Neuronal stem cell (in vitro differentiated cells): Measurements from ENCODE around the gene RIMS4.

ENCODE experiments used
- DNase-seq: peaks from one replicate; pipeline ENCODE4 v3.0.0-alpha.2; 2013; ENCODE audit warnings: low spot score
- H2AFZ ChIP-seq: one replicate; pipeline ENCODE4 v1.6.1; 2013; ENCODE audit warnings: mild to moderate bottlenecking, low read length, inconsistent platforms
- H2AK5ac ChIP-seq: 2 replicates; pipeline ENCODE4 v1.6.1; 2013; ENCODE audit warnings: low read depth, mild to moderate bottlenecking, inconsistent platforms, low read length, moderate library complexity, mixed read lengths
- H2BK120ac ChIP-seq: 2 replicates; pipeline ENCODE4 v1.6.1; 2013; ENCODE audit warnings: low read depth, mild to moderate bottlenecking, inconsistent platforms, low read length, moderate library complexity, mixed read lengths
- H2BK12ac ChIP-seq: one replicate; pipeline ENCODE4 v1.6.1; 2013; ENCODE audit warnings: low read length, inconsistent platforms
- H2BK15ac ChIP-seq: 2 replicates; pipeline ENCODE4 v1.6.1; 2013; ENCODE audit warnings: mild to moderate bottlenecking, low read length, inconsistent platforms, mixed read lengths
- H2BK5ac ChIP-seq: one replicate; pipeline ENCODE4 v1.6.1; 2013; ENCODE audit warnings: inconsistent platforms, mild to moderate bottlenecking, low read length, moderate library complexity
- H3K14ac ChIP-seq: one replicate; pipeline ENCODE4 v1.6.1; 2013; ENCODE audit warnings: low read length, inconsistent platforms
- H3K18ac ChIP-seq: 2 replicates; pipeline ENCODE4 v1.6.1; 2013; ENCODE audit warnings: low read length, inconsistent platforms
- H3K23ac ChIP-seq: 2 replicates; pipeline ENCODE4 v1.6.1; 2013; ENCODE audit warnings: low read depth, mild to moderate bottlenecking, mixed read lengths, low read length, inconsistent platforms; ENCODE audit not compliant: poor library complexity
- H3K27ac ChIP-seq: replicated peaks from 3 replicates; pipeline ENCODE4 v1.5.1; 2013; ENCODE audit warnings: low read length, inconsistent platforms
- H3K27me3 ChIP-seq, 3 experiments: 2 replicates each; pipeline ENCODE4 v1.6.1; 2013; ENCODE audit warnings: low read length in 3 of 3, mild to moderate bottlenecking in 2 of 3, inconsistent platforms in 1 of 3, low read depth in 1 of 3, mixed read lengths in 1 of 3, moderate library complexity in 1 of 3; ENCODE audit not compliant: control insufficient read depth in 3 of 3, insufficient read depth in 3 of 3
- H3K36me3 ChIP-seq, 2 donors: replicated peaks in 1 of 2; 2 replicates each; pipeline ENCODE4 v1.6.1; 2013; ENCODE audit warnings: low read length in 2 of 2; ENCODE audit not compliant: control insufficient read depth in 2 of 2, insufficient read depth in 2 of 2
- H3K4ac ChIP-seq: 2 replicates; pipeline ENCODE4 v1.6.1; 2013; ENCODE audit warnings: inconsistent platforms, mild to moderate bottlenecking, low read length, moderate library complexity
- H3K4me1 ChIP-seq, 2 donors: 1 replicate in 1 of 2; 2 replicates in 1 of 2; pipeline ENCODE4 v1.6.1; 2013; ENCODE audit warnings: low read length in 2 of 2, low read depth in 1 of 2; ENCODE audit not compliant: control insufficient read depth in 2 of 2, insufficient read depth in 1 of 2
- H3K4me2 ChIP-seq: one replicate; pipeline ENCODE4 v1.6.1; 2013; ENCODE audit warnings: mild to moderate bottlenecking, low read length, inconsistent platforms; ENCODE audit not compliant: insufficient read depth, poor library complexity, severe bottlenecking
- H3K4me3 ChIP-seq, 2 donors: 2 replicates each; pipeline ENCODE4 v1.5.1; 2013; ENCODE audit warnings: low read length in 2 of 2, mild to moderate bottlenecking in 2 of 2, inconsistent platforms in 1 of 2, moderate library complexity in 1 of 2
- H3K79me1 ChIP-seq: one replicate; pipeline ENCODE4 v1.6.1; 2013; ENCODE audit warnings: low read depth, mild to moderate bottlenecking, inconsistent platforms, low read length, moderate library complexity
- H3K9ac ChIP-seq: one replicate; pipeline ENCODE4 v1.6.1; 2013; ENCODE audit warnings: mild to moderate bottlenecking, low read depth, low read length, inconsistent platforms; ENCODE audit not compliant: poor library complexity
- H3K9me3 ChIP-seq, 2 donors: replicated peaks in 1 of 2; 2 replicates each; pipeline versions ENCODE3 to v1.6.1; 2013; ENCODE audit warnings: low read length in 2 of 2, mild to moderate bottlenecking in 2 of 2, inconsistent platforms in 1 of 2, low read depth in 1 of 2, mixed read lengths in 1 of 2, moderate library complexity in 1 of 2; ENCODE audit not compliant: control insufficient read depth in 2 of 2, insufficient read depth in 1 of 2
- H4K8ac ChIP-seq: one replicate; pipeline ENCODE4 v1.6.1; 2013; ENCODE audit warnings: low read depth, mild to moderate bottlenecking, inconsistent platforms, low read length, moderate library complexity
- H4K91ac ChIP-seq: one replicate; pipeline ENCODE4 v1.6.1; 2013; ENCODE audit warnings: low read length, low read depth, mild to moderate bottlenecking, inconsistent platforms; ENCODE audit not compliant: poor library complexity
- WGBS, 2 donors: extraction: QIAGEN DNeasy Blood & Tissue Kit; methylation state at CpG; one replicate each; pipeline ENCODE4 v1.1.7; 2013; ENCODE audit warnings: missing lambda C conversion rate in 2 of 2, mixed read lengths in 1 of 2; ENCODE audit not compliant: insufficient read length in 2 of 2, insufficient replicate concordance in 1 of 2; ENCODE audit errors: extremely low coverage in 2 of 2; 5-methylcytosine and 5-hydroxymethylcytosine counted together

Gene RIMS4

GRCh38 chr20:44709380-44709779 lies 101.0 kb downstream of the RIMS4 start:
- no peak overlapping the region for H3K4me3 ChIP-seq
- no peaks in the 10 kb centered on the region for H3K9me3 ChIP-seq
- no peaks in the 10 kb centered on the region for H3K27me3 ChIP-seq
- no peak overlapping the region for H2BK12ac ChIP-seq
- no peak overlapping the region for H2BK120ac ChIP-seq
- DNase-seq = no peak
- no peak overlapping the region for H3K4ac ChIP-seq
- H3K9ac ChIP-seq = no peak overlapping the region
- peaks cover 5 to 10% of the 10 kb centered on the region in 2 donors for H3K4me1 ChIP-seq
- H2AK5ac ChIP-seq = no peak overlapping the region
- H3K36me3 ChIP-seq = no peaks in the 10 kb centered on the region
- H2AFZ ChIP-seq = no peak overlapping the region
- H4K91ac ChIP-seq = no peak overlapping the region
- no peak overlapping the region for H3K14ac ChIP-seq
- H3K79me1 ChIP-seq = no peaks in the 10 kb centered on the region
- H2BK15ac ChIP-seq = no peak overlapping the region
- no peak overlapping the region for H4K8ac ChIP-seq
- H3K27ac ChIP-seq = no peak overlapping the region
- H3K18ac ChIP-seq = no peak overlapping the region
- no peak overlapping the region for H3K4me2 ChIP-seq
- peak overlapping the region; percentile 29 for H3K23ac ChIP-seq
- no CpG with 5 or more reads among the region's 11 CpGs for WGBS, 2 donors
- peak overlapping the region; percentile 50 for H2BK5ac ChIP-seq

- H2BK120ac ChIP-seq = no peak overlapping the region
- H3K23ac ChIP-seq = no peak overlapping the region
- H2AK5ac ChIP-seq = no peak overlapping the region
- H3K4me3 ChIP-seq = no peak overlapping the region
- H4K8ac ChIP-seq = no peak overlapping the region
- no peak overlapping the region for H2BK15ac ChIP-seq
- no peak overlapping the region for H2BK12ac ChIP-seq
- H2AFZ ChIP-seq = peak overlapping the region; percentile 79
- peaks cover 5 to 10% of the 10 kb centered on the region in 2 donors for H3K4me1 ChIP-seq
- no peaks in the 10 kb centered on the region for H3K9me3 ChIP-seq
- H4K91ac ChIP-seq = no peak overlapping the region
- DNase-seq = no peak
- no peaks in the 10 kb centered on the region for H3K79me1 ChIP-seq
- no peaks in the 10 kb centered on the region for H3K36me3 ChIP-seq
- no peak overlapping the region for H2BK5ac ChIP-seq
- H3K27me3 ChIP-seq = no peaks in the 10 kb centered on the region
- WGBS, 2 donors = no CpG with 5 or more reads among the region's 5 CpGs
- no peak overlapping the region for H3K18ac ChIP-seq
- no peak overlapping the region for H3K9ac ChIP-seq
- H3K4me2 ChIP-seq = no peak overlapping the region
- H3K14ac ChIP-seq = no peak overlapping the region
- no peak overlapping the region for H3K4ac ChIP-seq
- no peak overlapping the region for H3K27ac ChIP-seq
Measured at GRCh38 chr20:44707018-44707579, 103.2 kb downstream of the RIMS4 start.

DNA sequence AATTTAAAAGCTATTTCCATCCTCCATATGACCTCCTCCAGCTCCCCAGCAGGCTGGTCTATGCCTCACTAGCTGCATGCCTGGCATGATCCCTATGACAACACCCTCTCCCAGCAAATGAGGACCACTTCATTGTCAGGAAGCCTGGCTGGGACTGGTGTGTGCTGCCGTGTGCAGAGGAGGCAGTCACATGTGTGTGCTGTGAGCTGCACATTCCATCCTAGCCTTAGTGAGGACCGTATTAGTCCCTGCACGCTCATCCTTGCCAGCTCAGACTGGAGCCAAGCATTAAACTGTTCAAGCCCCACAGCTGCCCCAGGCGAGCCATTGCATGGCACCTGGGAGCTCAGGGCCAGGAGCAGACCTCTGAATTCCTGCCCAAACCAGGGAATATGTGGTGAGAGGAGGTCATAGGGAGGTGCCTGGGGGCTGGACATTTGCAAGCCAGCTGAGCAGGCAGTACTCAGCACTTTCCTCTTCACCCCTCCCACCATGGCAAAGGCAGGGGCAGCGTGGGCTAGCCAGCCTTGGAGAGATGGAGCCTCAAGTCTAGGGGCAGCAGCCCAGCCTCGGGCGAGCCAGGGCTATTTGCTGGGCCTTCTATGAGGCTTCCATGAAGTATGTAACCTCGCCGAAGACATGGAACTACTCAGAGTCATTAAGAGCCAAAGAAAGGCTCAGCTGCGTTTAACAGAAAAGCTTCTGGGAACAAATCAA lies 103.9 kb downstream of the RIMS4 start:
- no peak overlapping the region for H3K9ac ChIP-seq
- H4K8ac ChIP-seq = no peak overlapping the region
- peak overlapping the region; percentile 83 for H2AK5ac ChIP-seq
- DNase-seq = no peak
- no peaks in the 10 kb centered on the region for H3K9me3 ChIP-seq
- H2BK5ac ChIP-seq = no peak overlapping the region
- peaks cover 10 to 14% of the 10 kb centered on the region in 2 donors for H3K4me1 ChIP-seq
- no peak overlapping the region for H4K91ac ChIP-seq
- H2AFZ ChIP-seq = peak overlapping the region; percentile 79
- peak overlapping the region; percentile 5 for H2BK15ac ChIP-seq
- H3K36me3 ChIP-seq = no peaks in the 10 kb centered on the region
- no peak overlapping the region for H3K4me3 ChIP-seq
- no peaks in the 10 kb centered on the region for H3K27me3 ChIP-seq
- H2BK12ac ChIP-seq = no peak overlapping the region
- no peak overlapping the region for H2BK120ac ChIP-seq
- peak overlapping the region; percentile 25 for H3K23ac ChIP-seq
- H3K79me1 ChIP-seq = no peaks in the 10 kb centered on the region
- no CpG with 5 or more reads among the region's 10 CpGs for WGBS, 2 donors
- no peak overlapping the region for H3K27ac ChIP-seq
- H3K4ac ChIP-seq = no peak overlapping the region
- H3K18ac ChIP-seq = peak overlapping the region; percentile 62
- no peak overlapping the region for H3K4me2 ChIP-seq
- no peak overlapping the region for H3K14ac ChIP-seq

- H3K27me3 ChIP-seq = peaks cover 0 to 2% (median 0%) of the 10 kb centered on the region in 3 experiments
- no peak overlapping the region for H4K91ac ChIP-seq
- DNase-seq = no peak
- peaks cover 13 to 18% of the 10 kb centered on the region in 2 donors for H3K4me1 ChIP-seq
- no peak overlapping the region for H2AK5ac ChIP-seq
- no peak overlapping the region for H3K27ac ChIP-seq
- H2BK12ac ChIP-seq = no peak overlapping the region
- no peak overlapping the region for H3K4me3 ChIP-seq
- H3K4ac ChIP-seq = no peak overlapping the region
- H3K9ac ChIP-seq = no peak overlapping the region
- no peak overlapping the region for H2BK15ac ChIP-seq
- no peaks in the 10 kb centered on the region for H3K79me1 ChIP-seq
- H3K36me3 ChIP-seq = no peaks in the 10 kb centered on the region
- H3K18ac ChIP-seq = no peak overlapping the region
- no CpG with 5 or more reads among the region's 4 CpGs for WGBS, 2 donors
- no peak overlapping the region for H3K4me2 ChIP-seq
- H3K9me3 ChIP-seq = no peaks in the 10 kb centered on the region
- H3K14ac ChIP-seq = no peak overlapping the region
- no peak overlapping the region for H2BK5ac ChIP-seq
- no peak overlapping the region for H2BK120ac ChIP-seq
- no peak overlapping the region for H2AFZ ChIP-seq
- H4K8ac ChIP-seq = no peak overlapping the region
- H3K23ac ChIP-seq = no peak overlapping the region
Measured at GRCh38 chr20:44705364-44706094, 104.8 kb downstream of the RIMS4 start.
